Measurements from ENCODE around the gene EFNB2.

Gene EFNB2

DNA sequence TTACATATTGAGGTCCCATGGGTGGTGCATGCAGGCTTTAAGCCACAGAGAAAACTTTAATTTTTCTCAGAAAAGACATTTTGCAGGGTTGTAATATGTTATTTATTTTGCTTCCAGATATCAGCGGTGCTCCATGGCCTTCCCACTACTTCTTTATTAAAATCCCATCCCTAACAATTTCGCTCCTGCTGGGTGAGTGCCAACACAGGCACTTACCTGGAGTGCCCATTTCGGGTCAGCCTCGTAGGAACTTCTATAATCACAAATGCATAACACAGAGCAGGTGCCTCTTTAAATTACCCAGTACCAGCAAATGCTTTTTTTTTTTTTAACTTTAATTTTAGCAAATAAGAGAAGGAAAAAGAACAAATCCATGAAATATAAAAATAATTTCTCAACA lies 86.4 kb downstream of the EFNB2 start:
- DNase-seq (ENCODE audit: low read depth) = no peak

- DNase-seq (ENCODE audit: low read depth) = peak; percentile 42
Observed at GRCh38 chr13:106445996-106446395, 89.5 kb downstream of the EFNB2 start.

GRCh38 chr13:106443607-106444322 lies 91.7 kb downstream of the EFNB2 start:
- DNase-seq (ENCODE audit: low read depth) = no peak

DNA sequence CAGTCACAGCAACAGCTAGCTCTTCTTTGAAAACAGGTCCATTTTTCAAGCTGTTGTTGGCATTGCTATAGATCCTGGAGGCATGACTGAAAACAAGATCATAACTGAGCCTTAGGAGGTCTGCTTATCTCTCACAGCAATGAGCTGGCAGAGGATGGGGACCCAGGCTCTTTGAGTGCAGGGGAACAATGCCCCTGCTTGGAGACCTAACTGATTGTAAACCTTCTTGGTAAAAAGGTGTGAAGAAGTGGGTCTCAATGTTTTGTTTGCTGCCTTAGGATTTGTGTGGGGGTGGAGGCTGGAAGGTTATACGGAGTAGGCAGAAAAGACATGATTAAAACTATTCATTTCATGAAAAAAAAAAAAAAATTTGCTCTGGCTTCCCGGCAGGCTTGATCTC lies 94.6 kb downstream of the EFNB2 start:
- DNase-seq (ENCODE audit: low read depth) = no peak
